Omental fat pad (tissue), 4 donors: Measurements from ENCODE around the gene CENPH. TPM values are rescaled to one million over a fixed set of nuclear protein-coding genes. Genes with fewer than 3 reads are reported as not detected.
"Not testable (repeated sequence)": the region's sequence is repeated elsewhere in the genome, so short reads cannot be mapped to it uniquely, and the experiment has no call there.

Experiments
- ATAC-seq: fragments of 150-250 bp; one replicate; pipeline ENCODE4 v1.9.1; 2016; ENCODE audit warnings: mild to moderate bottlenecking, moderate library complexity; ENCODE audit not compliant: low FRiP score
- DNase-seq: peaks from one replicate; pipeline ENCODE4 v3.0.0-alpha.2; 2019; ENCODE audit warnings: low spot score
- total RNA-seq, 4 donors: library from RNA; depleted of rRNA; stranded (reverse); fragments of >200 nt; gene quantifications; one replicate each; pipeline ENCODE4 v1.1.0, GENCODE V29; 2016
- TF ChIP-seq, protein P1 (sequence below), 3 donors: fragments of 450-650 bp; IDR thresholded peaks; one replicate each; pipeline ENCODE4 v1.5.1; 2016 to 2017; ENCODE audit warnings: antibody characterized with exemption in 3 of 3, mild to moderate bottlenecking in 3 of 3, moderate library complexity in 2 of 3

Gene CENPH
- total RNA-seq, 4 donors from 2014 or later, result 1.0 to 2.5 (median 2.0) TPM

DNA sequence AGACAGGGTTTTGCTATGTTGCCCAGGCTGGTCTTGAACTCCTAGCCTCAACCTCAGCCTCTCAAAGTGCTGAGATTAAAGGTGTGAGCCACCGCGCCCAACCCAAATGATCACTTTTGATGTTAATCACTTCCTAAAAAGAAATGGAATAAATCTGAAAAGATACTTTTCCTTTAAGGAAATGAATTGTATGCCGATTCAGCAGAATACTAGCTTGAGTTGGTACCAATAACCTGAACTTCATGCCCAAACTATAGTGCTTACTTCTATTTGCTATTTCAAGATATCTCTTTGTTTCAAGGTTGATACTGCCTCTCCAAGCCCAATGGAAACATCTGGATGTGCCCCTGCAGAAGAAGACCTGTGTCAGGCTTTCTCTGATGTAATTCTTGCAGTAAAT, 18.4 kb upstream of the CENPH start:
- TF ChIP-seq, protein P1, sequence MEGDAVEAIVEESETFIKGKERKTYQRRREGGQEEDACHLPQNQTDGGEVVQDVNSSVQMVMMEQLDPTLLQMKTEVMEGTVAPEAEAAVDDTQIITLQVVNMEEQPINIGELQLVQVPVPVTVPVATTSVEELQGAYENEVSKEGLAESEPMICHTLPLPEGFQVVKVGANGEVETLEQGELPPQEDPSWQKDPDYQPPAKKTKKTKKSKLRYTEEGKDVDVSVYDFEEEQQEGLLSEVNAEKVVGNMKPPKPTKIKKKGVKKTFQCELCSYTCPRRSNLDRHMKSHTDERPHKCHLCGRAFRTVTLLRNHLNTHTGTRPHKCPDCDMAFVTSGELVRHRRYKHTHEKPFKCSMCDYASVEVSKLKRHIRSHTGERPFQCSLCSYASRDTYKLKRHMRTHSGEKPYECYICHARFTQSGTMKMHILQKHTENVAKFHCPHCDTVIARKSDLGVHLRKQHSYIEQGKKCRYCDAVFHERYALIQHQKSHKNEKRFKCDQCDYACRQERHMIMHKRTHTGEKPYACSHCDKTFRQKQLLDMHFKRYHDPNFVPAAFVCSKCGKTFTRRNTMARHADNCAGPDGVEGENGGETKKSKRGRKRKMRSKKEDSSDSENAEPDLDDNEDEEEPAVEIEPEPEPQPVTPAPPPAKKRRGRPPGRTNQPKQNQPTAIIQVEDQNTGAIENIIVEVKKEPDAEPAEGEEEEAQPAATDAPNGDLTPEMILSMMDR (IDR thresholded peaks at IDR 0.05), result no peak
- ATAC-seq (no peak), DNase-seq (no peak)

DNA sequence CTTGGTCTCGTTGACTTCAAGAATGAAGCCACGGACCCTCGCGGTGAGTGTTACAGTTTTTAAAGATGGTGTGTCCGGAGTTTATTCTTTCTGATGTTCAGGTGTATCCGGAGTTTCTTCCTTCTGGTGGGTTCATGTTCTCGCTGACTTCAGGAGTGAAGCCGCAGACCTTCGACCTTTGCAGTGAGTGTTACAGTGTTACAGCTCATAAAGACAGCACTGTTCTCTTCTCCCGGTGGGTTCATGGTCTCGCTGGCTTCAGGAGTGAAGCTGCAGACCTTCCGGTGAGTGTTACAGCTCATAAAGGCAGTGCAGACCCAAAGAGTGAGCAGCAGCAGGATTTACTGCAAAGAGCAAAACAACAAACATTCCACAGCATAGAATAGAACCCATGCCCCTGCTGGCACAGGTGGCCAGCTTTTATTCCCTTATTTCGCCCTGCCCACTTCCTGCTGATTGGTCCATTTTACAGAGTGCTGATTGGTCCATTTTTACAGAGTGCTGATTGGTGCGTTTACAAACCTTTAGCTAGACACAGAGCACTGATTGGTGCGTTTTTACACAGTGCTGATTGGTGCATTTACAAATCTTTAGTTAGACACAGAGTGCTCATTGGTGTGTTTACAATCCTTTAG, 7.6 kb upstream of the CENPH start:
- ATAC-seq, result not testable (repeated sequence)

DNA sequence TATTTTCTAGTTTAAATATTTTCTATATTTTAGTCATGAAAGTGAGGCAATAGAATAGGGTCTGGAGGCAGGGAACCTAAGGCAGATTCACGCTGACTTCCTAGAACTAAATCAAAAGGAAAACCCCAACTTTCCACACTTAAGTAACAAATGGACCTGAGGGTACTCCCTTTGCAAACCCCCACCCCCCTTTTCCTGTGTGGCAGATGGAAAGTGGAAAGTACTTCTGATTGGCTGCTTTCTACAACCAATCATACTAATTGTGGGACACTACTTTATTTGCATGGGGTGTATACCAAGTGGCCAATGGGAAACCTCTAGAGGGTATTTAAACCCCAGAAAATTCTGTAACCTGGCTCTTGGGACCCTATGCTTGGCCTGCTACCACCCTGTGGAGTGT, 4.8 kb upstream of the CENPH start:
- DNase-seq (no peak), ATAC-seq (no peak)
- TF ChIP-seq, protein P1 (IDR thresholded peaks at IDR 0.05), result no peak

More for the DNA sequence above, 7.6 kb upstream of the CENPH start:
- DNase-seq, result not testable (repeated sequence)

DNA sequence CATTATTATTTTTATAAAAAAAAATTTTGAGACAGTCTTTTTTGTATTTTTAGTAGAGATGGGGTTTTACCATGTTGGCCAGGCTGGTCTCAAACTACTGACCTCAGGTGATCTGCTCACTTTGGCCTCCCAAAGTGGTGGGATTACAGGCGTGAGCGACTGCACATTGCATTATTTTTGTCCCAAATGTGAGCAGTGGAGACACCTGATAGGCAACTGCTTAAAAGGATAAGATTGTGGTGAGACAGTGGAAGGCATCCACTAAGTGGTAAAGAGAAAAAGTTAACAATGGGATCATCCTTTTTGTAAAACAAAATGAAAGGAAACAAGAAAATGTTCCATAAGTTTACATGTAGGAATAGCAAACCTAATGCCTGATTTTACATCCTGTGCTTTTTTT, 2.0 kb upstream of the CENPH start:
- no peak for DNase-seq
- TF ChIP-seq, protein P1 (IDR thresholded peaks at IDR 0.05), result no peak
- no peak for ATAC-seq

DNA sequence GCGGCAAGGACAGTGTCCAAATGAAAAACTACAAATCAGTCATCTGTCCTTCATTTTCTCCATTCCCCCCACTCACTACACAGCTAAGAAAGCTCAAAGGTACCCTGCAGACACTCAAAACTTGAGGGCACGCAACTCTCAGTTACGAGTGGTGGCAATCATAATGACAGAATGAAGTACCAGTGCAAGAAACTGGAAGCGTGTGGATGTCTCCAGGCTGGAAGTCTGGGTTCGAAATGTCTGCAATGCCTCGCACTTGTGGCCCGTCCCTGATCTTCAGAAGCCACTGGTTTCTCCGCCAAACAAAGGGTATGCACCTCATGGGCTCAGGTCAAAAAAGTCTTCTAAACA, 597 bp upstream of the CENPH start:
- DNase-seq (no peak), ATAC-seq (no peak)
- TF ChIP-seq, protein P1 (IDR thresholded peaks at IDR 0.05), result no peak

DNA sequence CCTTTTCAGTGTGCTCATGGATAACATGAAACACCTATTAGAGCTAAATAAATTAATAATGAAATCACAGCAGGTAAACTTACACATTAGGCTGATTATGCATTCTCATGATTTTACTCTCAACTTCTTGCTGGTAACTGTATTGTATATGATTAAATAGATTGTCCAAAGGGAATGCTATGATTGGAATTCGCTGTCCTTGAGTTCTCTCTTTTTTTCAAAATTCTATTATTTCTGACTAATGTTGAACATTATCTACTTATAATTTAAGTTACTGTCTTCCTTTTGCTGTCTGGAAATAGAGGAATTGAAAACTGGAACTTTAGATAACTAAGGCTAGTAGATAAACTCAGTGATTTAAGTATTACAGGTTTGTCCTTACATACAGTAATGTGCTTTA, 13.1 kb downstream of the CENPH start:
- ATAC-seq, result no peak
- DNase-seq, result no peak
- TF ChIP-seq, protein P1 (IDR thresholded peaks at IDR 0.05), result no peak

DNA sequence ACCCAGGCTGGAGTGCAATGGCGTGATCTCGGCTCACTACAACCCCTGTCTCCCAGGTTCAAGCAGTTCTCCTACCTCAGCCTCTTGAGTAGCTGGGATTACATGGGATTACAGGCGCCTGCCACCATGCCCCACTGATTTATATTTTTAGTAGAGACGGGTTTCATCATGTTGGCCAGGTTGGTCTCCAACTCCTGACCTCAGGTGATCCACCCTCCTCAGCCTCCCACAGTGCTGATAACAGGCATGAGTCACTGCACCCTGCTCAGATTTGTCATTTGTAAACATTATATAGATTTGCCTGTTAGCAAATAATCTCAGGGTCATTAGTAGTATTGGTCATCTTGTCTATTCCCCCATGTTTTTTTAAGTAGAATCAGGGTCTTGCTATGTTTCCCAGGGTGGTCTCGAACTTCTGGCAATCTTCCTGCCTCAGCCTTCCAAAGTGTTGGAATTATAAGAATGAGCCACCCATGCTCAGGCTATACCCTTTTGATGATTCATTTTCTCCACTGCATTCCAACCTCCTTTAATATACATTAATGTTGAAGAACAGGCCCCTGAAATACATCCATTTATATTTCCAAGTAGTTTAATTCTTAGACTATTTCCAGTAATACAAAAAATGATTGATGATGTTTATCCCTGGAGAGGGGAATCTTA, 17.3 kb downstream of the CENPH start:
- DNase-seq (no peak), ATAC-seq (no peak)

More for the DNA sequence above, 17.3 kb downstream of the CENPH start:
- TF ChIP-seq, protein P1 (IDR thresholded peaks at IDR 0.05), result no peak
